SK-N-SH treated with all-trans-retinoic acid at 6 μM for 48 hours (cell line): Measurements from ENCODE around the gene CIZ1.

Source experiments
- ESRRG ChIP-seq: fragments of 250-450 bp; sonication (Bioruptor Pico); IDR thresholded peaks from 2 replicates; pipeline ENCODE4 v1.6.1; 2021; ENCODE audit warnings: mild to moderate bottlenecking
- ISL1 ChIP-seq: fragments of 250-450 bp; sonication (Bioruptor Pico); IDR thresholded peaks from 2 replicates; pipeline ENCODE4 v2.1.2; 2022; ENCODE audit warnings: mild to moderate bottlenecking, moderate library complexity
- PATZ1 ChIP-seq: fragments of 250-450 bp; sonication (Bioruptor Pico); IDR thresholded peaks from 2 replicates; pipeline ENCODE4 v1.8.0; 2020; ENCODE audit warnings: mild to moderate bottlenecking, moderate library complexity, borderline replicate concordance
- PPARA ChIP-seq: fragments of 250-450 bp; sonication (Bioruptor Pico); IDR thresholded peaks from 2 replicates; pipeline ENCODE4 v1.5.0; 2020; ENCODE audit warnings: mild to moderate bottlenecking, borderline replicate concordance
- ZNF8 ChIP-seq: fragments of 450-650 bp; formaldehyde crosslinking; IDR thresholded peaks from 2 replicates; pipeline ENCODE4 v1.5.0; 2020; ENCODE audit warnings: mild to moderate bottlenecking, moderate library complexity

GRCh38 chr9:128233817-128234406 is 42.5 kb upstream of the CIZ1 start:
- TF ChIP-seq ISL1 (no peak), ESRRG (CRISPR knock-in tag) (no peak), PPARA (no peak), PATZ1 (CRISPR knock-in tag) (no peak), ZNF8 (no peak)
